Natural killer cell (primary cell): Measurements from ENCODE around the gene SLC27A4. TPM values are rescaled to one million over a fixed set of nuclear protein-coding genes. Genes with fewer than 3 reads are reported as not detected.

Experiments used
- ATAC-seq, 3 donors: fragments of 150-1000 bp in 2 of 3; fragments of 200-7000 bp in 1 of 3; cut with Tn5 transposase; 1 replicate in 1 of 3; 2 replicates in 2 of 3; pipeline ENCODE4 v1.10.0; 2021; ENCODE audit warnings: mild to moderate bottlenecking in 2 of 3, moderate library complexity in 2 of 3
- DNase-seq, 2 donors: peaks; one replicate each; pipeline versions ENCODE4 v3.0.0 to v3.0.0-alpha.2; 2013 to 2021; ENCODE audit warnings: mixed read lengths in 1 of 2
- H3K27ac ChIP-seq: one replicate; pipeline ENCODE4 v1.5.1; 2013; ENCODE audit warnings: mild to moderate bottlenecking, low read length
- H3K27me3 ChIP-seq: one replicate; pipeline ENCODE4 v1.6.1; 2013; ENCODE audit warnings: low read length; ENCODE audit not compliant: control insufficient read depth, insufficient read depth
- H3K36me3 ChIP-seq: one replicate; pipeline ENCODE4 v1.6.1; 2013; ENCODE audit warnings: low read length; ENCODE audit not compliant: control insufficient read depth, insufficient read depth
- H3K4me1 ChIP-seq: one replicate; pipeline ENCODE4 v1.6.1; 2013; ENCODE audit warnings: low read length; ENCODE audit not compliant: control insufficient read depth, insufficient read depth
- H3K4me3 ChIP-seq: one replicate; pipeline ENCODE4 v1.5.1; 2013; ENCODE audit warnings: low read length
- H3K9me3 ChIP-seq: one replicate; pipeline ENCODE4 v1.6.1; 2013; ENCODE audit warnings: low read length; ENCODE audit not compliant: control insufficient read depth, insufficient read depth
- H3K27ac Mint-ChIP-seq, 2 donors: one replicate each; pipeline ENCODE4 v1.8.0; 2022; ENCODE audit warnings: mild to moderate bottlenecking in 2 of 2, mixed read lengths in 2 of 2, moderate library complexity in 1 of 2
- H3K27me3 Mint-ChIP-seq, 2 donors: one replicate each; pipeline ENCODE4 v1.8.0; 2022; ENCODE audit warnings: low read depth in 2 of 2, mixed read lengths in 2 of 2
- H3K36me3 Mint-ChIP-seq: one replicate; pipeline ENCODE4 v1.8.0; 2022; ENCODE audit warnings: mixed read lengths
- H3K4me1 Mint-ChIP-seq, 2 donors: one replicate each; pipeline ENCODE4 v1.8.0; 2022; ENCODE audit warnings: mixed read lengths in 2 of 2
- H3K4me3 Mint-ChIP-seq: one replicate; pipeline ENCODE4 v1.8.0; 2022; ENCODE audit warnings: mild to moderate bottlenecking, moderate library complexity, mixed read lengths
- H3K9me3 Mint-ChIP-seq, 2 donors: one replicate each; pipeline ENCODE4 v1.8.0; 2022; ENCODE audit warnings: mixed read lengths in 2 of 2
- WGBS: methylation state at CpG from one replicate; pipeline ENCODE4 v1.1.7; 2013; ENCODE audit warnings: missing lambda C conversion rate; ENCODE audit not compliant: insufficient coverage; 5-methylcytosine and 5-hydroxymethylcytosine counted together
- intact Hi-C: fragments of 100-400 bp; cut with micrococcal nuclease; formaldehyde crosslinking; loops from one replicate; pipeline ENCODE4 v1.14.2; 2022
- total RNA-seq, 4 donors: library from RNA; stranded (reverse); fragments of 120-200 nt in 1 of 4; gene quantifications; one replicate each; pipeline versions ENCODE4 v1.2.3 to v1.2.4, GENCODE V29; 2013 to 2022
- TF ChIP-seq, protein P1 (sequence below): fragments of 200-600 bp; IDR thresholded peaks from one replicate; pipeline ENCODE4 v1.8.0; 2022; ENCODE audit warnings: antibody characterized with exemption

Gene SLC27A4
- 10 to 100 TPM in 2 of 3 donors, 1 to 10 TPM in 1; 7.7 to 12.3 (median 11.2) TPM for total RNA-seq
- 10.2 TPM for total RNA-seq (2013)

GRCh38 chr9:128339761-128340690, at the start of gene SLC27A4:
TSS of gene SLC27A4 (plus strand) at chr9:128340527. CDS start at chr9:128343133, 2,606 bp downstream.
- 7% methylated on average over 75 of the region's 75 CpGs for WGBS
- intact Hi-C loops, result loop anchor here (1.0 kb wide), 1 partner anchor 18 kb away; the partner anchor contains the start of genes COQ4 and TRUB2
- peak within 1 kb of the TSS; percentile 49 for H3K27ac ChIP-seq
- ATAC-seq (peak; percentile 90 to 95 (median 93)), DNase-seq (peak; percentile 64 to 92)
- no peaks in the 10 kb centered on the region for H3K27me3 ChIP-seq
- Mint-ChIP-seq H3K9me3 (no peaks in the 10 kb centered on the region), H3K4me1 (peaks cover 7% of the 10 kb centered on the region in 2 donors), H3K27me3 (no peaks in the 10 kb centered on the region), H3K27ac (peak within 1 kb of the TSS; percentile 37 to 75), H3K36me3 (no peaks in the 10 kb centered on the region), H3K4me3 (peak within 1 kb of the TSS; percentile 83)
- no peaks in the 10 kb centered on the region for H3K9me3 ChIP-seq
- H3K36me3 ChIP-seq, result peaks cover 18% of the 10 kb centered on the region
- TF ChIP-seq, protein P1, sequence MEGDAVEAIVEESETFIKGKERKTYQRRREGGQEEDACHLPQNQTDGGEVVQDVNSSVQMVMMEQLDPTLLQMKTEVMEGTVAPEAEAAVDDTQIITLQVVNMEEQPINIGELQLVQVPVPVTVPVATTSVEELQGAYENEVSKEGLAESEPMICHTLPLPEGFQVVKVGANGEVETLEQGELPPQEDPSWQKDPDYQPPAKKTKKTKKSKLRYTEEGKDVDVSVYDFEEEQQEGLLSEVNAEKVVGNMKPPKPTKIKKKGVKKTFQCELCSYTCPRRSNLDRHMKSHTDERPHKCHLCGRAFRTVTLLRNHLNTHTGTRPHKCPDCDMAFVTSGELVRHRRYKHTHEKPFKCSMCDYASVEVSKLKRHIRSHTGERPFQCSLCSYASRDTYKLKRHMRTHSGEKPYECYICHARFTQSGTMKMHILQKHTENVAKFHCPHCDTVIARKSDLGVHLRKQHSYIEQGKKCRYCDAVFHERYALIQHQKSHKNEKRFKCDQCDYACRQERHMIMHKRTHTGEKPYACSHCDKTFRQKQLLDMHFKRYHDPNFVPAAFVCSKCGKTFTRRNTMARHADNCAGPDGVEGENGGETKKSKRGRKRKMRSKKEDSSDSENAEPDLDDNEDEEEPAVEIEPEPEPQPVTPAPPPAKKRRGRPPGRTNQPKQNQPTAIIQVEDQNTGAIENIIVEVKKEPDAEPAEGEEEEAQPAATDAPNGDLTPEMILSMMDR, result no peak
- peak within 1 kb of the TSS; percentile 61 for H3K4me3 ChIP-seq
- peaks cover 15% of the 10 kb centered on the region for H3K4me1 ChIP-seq

- intact Hi-C loops, result no loop called here
- no peaks in the 10 kb centered on the region for H3K36me3 Mint-ChIP-seq
- Histone ChIP-seq H3K27me3 (no peaks in the 10 kb centered on the region), H3K9me3 (no peaks in the 10 kb centered on the region), H3K4me3 (no peak overlapping the region), H3K27ac (no peak overlapping the region), H3K36me3 (peaks cover 2% of the 10 kb centered on the region), H3K4me1 (peaks cover 16% of the 10 kb centered on the region)
- no peaks in the 10 kb centered on the region for H3K27me3 Mint-ChIP-seq
- 92% methylated on average over 2 of the region's 3 CpGs for WGBS
- H3K4me3 Mint-ChIP-seq, result no peak overlapping the region
- DNase-seq (no peak), ATAC-seq (no peak)
- H3K9me3 Mint-ChIP-seq, result no peaks in the 10 kb centered on the region
- H3K4me1 Mint-ChIP-seq, result no peaks in the 10 kb centered on the region
- TF ChIP-seq, protein P1, result no peak
- H3K27ac Mint-ChIP-seq, result no peak overlapping the region
Observed at GRCh38 chr9:128292009-128292408, 48.3 kb upstream of the SLC27A4 start.

DNA sequence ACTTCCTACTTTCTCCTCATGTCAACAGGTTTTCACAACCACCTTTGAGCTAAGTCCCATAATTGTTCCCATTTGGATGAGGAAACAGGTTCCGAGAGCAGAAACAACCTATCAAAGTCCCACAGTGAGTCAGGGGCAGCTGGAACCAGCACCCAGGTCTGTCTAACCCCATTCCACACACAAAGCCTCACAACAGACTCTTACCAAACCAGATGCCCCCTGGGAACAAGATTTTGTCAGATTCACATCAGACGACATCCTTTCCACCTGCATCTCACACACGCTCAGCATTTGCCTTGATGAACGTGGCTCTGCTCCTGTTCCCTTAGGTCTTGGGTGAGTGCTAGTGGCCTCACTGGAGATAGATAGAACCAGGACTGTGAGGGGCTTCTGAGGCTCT, 47.2 kb upstream of the SLC27A4 start:
- Mint-ChIP-seq H3K4me1 (no peaks in the 10 kb centered on the region), H3K4me3 (no peak overlapping the region), H3K27me3 (no peaks in the 10 kb centered on the region), H3K27ac (no peak overlapping the region), H3K36me3 (no peaks in the 10 kb centered on the region), H3K9me3 (no peaks in the 10 kb centered on the region)
- DNase-seq, result no peak
- intact Hi-C loops, result no loop called here
- Histone ChIP-seq H3K9me3 (no peaks in the 10 kb centered on the region), H3K36me3 (peaks cover 2% of the 10 kb centered on the region), H3K4me1 (peaks cover 16% of the 10 kb centered on the region), H3K4me3 (no peak overlapping the region), H3K27ac (no peak overlapping the region), H3K27me3 (no peaks in the 10 kb centered on the region)
- TF ChIP-seq, protein P1, result no peak
- ATAC-seq, result no peak
- WGBS, result 75% methylated on average over 4 of the region's 4 CpGs
